ENCODE measurements around the gene PDCL2. TPM values are rescaled to one million over a fixed set of nuclear protein-coding genes. Genes with fewer than 3 reads are reported as not detected.

The PDCL2 gene
- total RNA-seq, 1 experiment from 2014 or later = not detected

DNA sequence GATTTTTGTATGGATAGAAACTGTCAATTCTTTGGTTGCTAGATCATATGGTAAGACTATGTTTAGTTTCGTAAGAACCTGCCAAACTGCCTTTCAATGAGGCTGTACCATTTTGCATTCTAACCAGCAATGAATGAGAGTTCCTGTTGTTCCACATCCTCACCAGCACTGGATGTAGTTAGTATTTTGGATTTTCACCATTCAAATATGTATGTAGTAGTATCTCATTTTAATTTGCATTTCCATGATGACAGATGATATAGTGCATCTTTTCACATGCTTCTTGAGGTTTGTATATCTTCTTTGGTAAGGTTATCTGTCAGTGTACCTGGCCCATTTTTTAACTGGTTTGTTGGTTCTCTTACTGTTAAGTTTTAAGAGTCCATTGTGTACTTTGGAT, 80.0 kb downstream of the PDCL2 start:
- no peaks in the 10 kb centered on the region for H3K27me3 Mint-ChIP-seq (ENCODE audit: unreplicated experiment)
- H3K36me3 Mint-ChIP-seq (ENCODE audit: insufficient read depth, unreplicated experiment) = no peaks in the 10 kb centered on the region
- TF ChIP-seq, protein P1, sequence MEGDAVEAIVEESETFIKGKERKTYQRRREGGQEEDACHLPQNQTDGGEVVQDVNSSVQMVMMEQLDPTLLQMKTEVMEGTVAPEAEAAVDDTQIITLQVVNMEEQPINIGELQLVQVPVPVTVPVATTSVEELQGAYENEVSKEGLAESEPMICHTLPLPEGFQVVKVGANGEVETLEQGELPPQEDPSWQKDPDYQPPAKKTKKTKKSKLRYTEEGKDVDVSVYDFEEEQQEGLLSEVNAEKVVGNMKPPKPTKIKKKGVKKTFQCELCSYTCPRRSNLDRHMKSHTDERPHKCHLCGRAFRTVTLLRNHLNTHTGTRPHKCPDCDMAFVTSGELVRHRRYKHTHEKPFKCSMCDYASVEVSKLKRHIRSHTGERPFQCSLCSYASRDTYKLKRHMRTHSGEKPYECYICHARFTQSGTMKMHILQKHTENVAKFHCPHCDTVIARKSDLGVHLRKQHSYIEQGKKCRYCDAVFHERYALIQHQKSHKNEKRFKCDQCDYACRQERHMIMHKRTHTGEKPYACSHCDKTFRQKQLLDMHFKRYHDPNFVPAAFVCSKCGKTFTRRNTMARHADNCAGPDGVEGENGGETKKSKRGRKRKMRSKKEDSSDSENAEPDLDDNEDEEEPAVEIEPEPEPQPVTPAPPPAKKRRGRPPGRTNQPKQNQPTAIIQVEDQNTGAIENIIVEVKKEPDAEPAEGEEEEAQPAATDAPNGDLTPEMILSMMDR (IDR thresholded peaks at IDR 0.05; ENCODE audit: unreplicated experiment) = no peak
- H3K27ac Mint-ChIP-seq (ENCODE audit: unreplicated experiment) = no peak overlapping the region
- CTCF ChIA-PET = no interaction called here
- intact Hi-C loops (cut with micrococcal nuclease; ENCODE audit: unreplicated experiment) = no loop called here
- no TSS peak for BruUV-seq (replicated peaks)
- H3K4me3 Mint-ChIP-seq (ENCODE audit: low read depth, unreplicated experiment) = no peak overlapping the region
- H3K9me3 Mint-ChIP-seq (ENCODE audit: low read depth, unreplicated experiment) = no peaks in the 10 kb centered on the region
- DNase-seq = no peak
- H3K4me1 Mint-ChIP-seq (ENCODE audit: low read depth, unreplicated experiment) = no peaks in the 10 kb centered on the region

DNA sequence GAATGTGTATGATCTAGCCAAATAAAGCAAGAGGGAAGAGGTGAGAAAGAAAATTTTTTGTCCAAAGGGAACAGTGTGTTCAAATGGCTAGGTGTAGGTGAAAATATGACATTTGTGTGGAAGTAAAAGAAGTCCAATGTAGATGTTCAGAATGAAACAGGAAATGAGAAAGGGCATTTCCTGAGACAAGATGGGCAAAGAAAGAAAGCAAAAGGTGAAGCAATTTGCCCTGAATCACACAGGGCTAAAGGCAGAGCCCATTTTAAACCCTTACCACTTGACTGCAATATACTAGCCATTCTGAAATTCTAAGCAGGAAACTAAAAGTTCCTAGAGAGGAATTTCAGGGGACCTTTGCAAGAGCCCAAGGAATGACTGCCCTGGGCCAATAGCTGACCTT, 81.4 kb downstream of the PDCL2 start:
- no TSS peak for BruUV-seq (replicated peaks)
- CTCF ChIA-PET = no interaction called here
- no peak overlapping the region for H3K27ac Mint-ChIP-seq (ENCODE audit: unreplicated experiment)
- no peaks in the 10 kb centered on the region for H3K27me3 Mint-ChIP-seq (ENCODE audit: unreplicated experiment)
- DNase-seq = no peak
- H3K36me3 Mint-ChIP-seq (ENCODE audit: insufficient read depth, unreplicated experiment) = no peaks in the 10 kb centered on the region
- no peaks in the 10 kb centered on the region for H3K9me3 Mint-ChIP-seq (ENCODE audit: low read depth, unreplicated experiment)
- TF ChIP-seq, protein P1 (IDR thresholded peaks at IDR 0.05; ENCODE audit: unreplicated experiment) = no peak
- H3K4me1 Mint-ChIP-seq (ENCODE audit: low read depth, unreplicated experiment) = no peaks in the 10 kb centered on the region
- no peak overlapping the region for H3K4me3 Mint-ChIP-seq (ENCODE audit: low read depth, unreplicated experiment)
- intact Hi-C loops (cut with micrococcal nuclease; ENCODE audit: unreplicated experiment) = no loop called here

- BruUV-seq (replicated peaks) = no TSS peak
- Mint-ChIP-seq H3K27ac (ENCODE audit: unreplicated experiment) (no peak overlapping the region), H3K36me3 (ENCODE audit: insufficient read depth, unreplicated experiment) (no peaks in the 10 kb centered on the region), H3K9me3 (ENCODE audit: low read depth, unreplicated experiment) (no peaks in the 10 kb centered on the region), H3K4me3 (ENCODE audit: low read depth, unreplicated experiment) (no peak overlapping the region), H3K27me3 (ENCODE audit: unreplicated experiment) (no peaks in the 10 kb centered on the region), H3K4me1 (ENCODE audit: low read depth, unreplicated experiment) (no peaks in the 10 kb centered on the region)
- CTCF ChIA-PET = no interaction called here
- DNase-seq = no peak
- intact Hi-C loops (cut with micrococcal nuclease; ENCODE audit: unreplicated experiment) = no loop called here
- TF ChIP-seq, protein P1 (IDR thresholded peaks at IDR 0.05; ENCODE audit: unreplicated experiment) = no peak
Observed at GRCh38 chr4:55509266-55509665, 82.8 kb downstream of the PDCL2 start.

GRCh38 chr4:55507612-55508011, 84.4 kb downstream of the PDCL2 start:
- TF ChIP-seq, protein P1 (IDR thresholded peaks at IDR 0.05; ENCODE audit: unreplicated experiment) = no peak
- DNase-seq = no peak
- CTCF ChIA-PET = no interaction called here
- no peaks in the 10 kb centered on the region for H3K4me1 Mint-ChIP-seq (ENCODE audit: low read depth, unreplicated experiment)
- no TSS peak for BruUV-seq (replicated peaks)
- H3K9me3 Mint-ChIP-seq (ENCODE audit: low read depth, unreplicated experiment) = no peaks in the 10 kb centered on the region
- intact Hi-C loops (cut with micrococcal nuclease; ENCODE audit: unreplicated experiment) = no loop called here
- no peaks in the 10 kb centered on the region for H3K36me3 Mint-ChIP-seq (ENCODE audit: insufficient read depth, unreplicated experiment)
- no peak overlapping the region for H3K27ac Mint-ChIP-seq (ENCODE audit: unreplicated experiment)
- H3K27me3 Mint-ChIP-seq (ENCODE audit: unreplicated experiment) = no peaks in the 10 kb centered on the region
- no peak overlapping the region for H3K4me3 Mint-ChIP-seq (ENCODE audit: low read depth, unreplicated experiment)

Other genes starting within 250 kb of the PDCL2 start
- 35.9 and 39.6 TPM in 2 replicates for gene SRD5A3, start 246.0 kb downstream of the PDCL2 start, total RNA-seq (2022)
- gene TMEM165, start 196.3 kb downstream of the PDCL2 start, total RNA-seq (2022) = 89.0 and 96.6 TPM in 2 replicates
- 13.3 and 16.2 TPM in 2 replicates for gene CLOCK, start 45.3 kb downstream of the PDCL2 start, total RNA-seq (2022)
- 3.8 and 4.1 TPM in 2 replicates for gene NMU, start 44.1 kb upstream of the PDCL2 start, total RNA-seq (2022)
- not detected in 2 replicates for gene EXOC1L, start 227.5 kb upstream of the PDCL2 start, total RNA-seq (2022)